GM21737 (cell line): ENCODE results near the gene DIS3L2.

Source experiments
- ATAC-seq: cut with Tn5 transposase; IDR thresholded peaks from one replicate; pipeline ENCODE4 v1.9.1; 2021; ENCODE audit warnings: mild to moderate bottlenecking, moderate library complexity; ENCODE audit not compliant: unreplicated experiment

DIS3L2 gene

DNA sequence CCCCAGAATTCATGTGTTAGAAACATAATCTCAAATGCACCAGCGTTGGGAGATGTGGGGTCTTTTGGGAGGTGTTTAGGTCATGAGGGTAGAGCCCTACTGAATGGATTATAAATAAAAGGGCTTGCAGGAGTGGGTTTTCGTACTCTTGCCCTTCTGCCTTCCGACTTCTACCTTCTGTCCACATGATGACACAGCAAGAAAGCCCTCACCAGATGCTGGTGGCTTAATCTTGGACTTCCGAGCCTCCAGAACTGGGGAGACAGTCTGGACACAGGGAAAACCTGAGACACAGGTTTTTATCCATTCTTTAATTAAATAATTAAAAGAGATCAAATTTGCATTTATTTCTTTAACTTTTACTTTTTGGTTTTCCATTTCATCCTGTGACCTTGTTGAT, 87.8 kb downstream of the DIS3L2 start:
- ATAC-seq = no peak

DNA sequence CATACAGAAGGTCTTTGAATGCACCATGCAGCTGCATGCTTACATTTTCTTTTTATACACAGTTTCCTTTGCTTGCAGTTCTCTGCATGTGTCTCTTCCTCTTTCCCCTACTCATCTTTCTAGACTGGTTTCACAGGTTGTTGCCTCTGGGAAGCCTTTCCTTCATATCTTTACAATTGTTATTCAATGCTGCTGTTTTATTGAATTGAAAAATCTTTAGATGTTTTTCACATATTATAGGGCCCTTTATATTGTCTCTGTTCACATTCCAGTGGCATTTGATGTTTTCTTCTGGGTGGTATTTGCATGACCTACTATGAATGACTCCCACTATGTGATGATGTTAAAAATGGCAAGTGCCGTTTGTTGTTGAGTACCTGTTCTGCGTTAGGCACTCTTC, 91.1 kb downstream of the DIS3L2 start:
- ATAC-seq = no peak

DNA sequence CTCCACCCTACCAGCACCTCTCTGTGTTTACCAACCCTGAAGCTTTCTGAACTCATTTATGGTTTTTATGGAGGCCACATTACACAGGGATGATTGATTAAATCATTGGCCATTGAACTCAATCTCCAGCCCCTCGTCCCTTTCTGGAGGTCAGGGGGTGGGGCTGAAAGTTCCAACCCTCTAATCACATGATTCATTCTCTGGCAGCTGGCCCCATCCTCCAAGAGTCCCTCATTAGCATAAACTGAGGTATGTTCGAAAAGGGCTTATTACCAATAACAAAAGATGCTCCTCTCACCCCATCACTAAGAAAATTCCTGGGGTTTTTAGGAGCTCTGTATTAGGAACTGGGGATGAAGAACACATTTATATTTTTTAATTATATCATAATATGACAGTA, 92.3 kb downstream of the DIS3L2 start:
- ATAC-seq = no peak

DNA sequence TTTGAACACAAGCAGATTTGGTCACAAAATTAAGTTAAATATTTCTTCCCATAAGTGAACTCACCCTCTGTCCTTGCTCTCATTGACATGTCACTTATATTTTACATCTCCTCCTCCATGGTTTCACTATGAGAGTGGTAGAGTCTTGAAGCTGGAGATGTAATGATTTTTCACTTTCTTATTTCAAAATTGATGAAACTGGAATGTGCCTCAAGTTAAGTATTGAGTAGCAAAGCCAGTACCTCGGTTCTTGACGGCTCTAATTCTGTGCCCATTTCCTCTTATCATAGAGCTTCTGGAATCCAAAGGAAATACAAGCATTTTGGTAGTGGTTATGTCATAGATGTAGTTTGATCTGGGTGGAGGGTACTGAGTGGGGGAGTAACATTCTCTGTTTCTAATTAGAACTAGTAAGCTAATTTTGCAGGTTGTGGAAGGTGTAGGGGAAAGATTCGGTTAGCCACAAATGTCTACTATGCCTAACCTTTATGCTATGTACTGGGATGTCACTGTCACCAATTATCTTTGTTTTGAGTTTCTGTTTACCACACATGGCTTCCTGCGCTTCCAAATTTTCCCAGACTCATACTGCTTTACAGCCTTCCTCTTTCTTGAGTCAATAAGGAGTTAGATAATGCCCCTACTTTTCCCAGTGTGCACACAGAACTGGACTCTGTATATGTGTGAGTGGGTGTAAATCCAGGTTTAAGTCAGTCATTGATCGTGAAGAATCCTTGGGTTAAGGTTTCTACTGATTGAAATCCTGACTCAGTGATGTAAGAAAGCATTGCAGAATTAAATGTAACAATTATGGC, 96.8 kb downstream of the DIS3L2 start:
- ATAC-seq = no peak

DNA sequence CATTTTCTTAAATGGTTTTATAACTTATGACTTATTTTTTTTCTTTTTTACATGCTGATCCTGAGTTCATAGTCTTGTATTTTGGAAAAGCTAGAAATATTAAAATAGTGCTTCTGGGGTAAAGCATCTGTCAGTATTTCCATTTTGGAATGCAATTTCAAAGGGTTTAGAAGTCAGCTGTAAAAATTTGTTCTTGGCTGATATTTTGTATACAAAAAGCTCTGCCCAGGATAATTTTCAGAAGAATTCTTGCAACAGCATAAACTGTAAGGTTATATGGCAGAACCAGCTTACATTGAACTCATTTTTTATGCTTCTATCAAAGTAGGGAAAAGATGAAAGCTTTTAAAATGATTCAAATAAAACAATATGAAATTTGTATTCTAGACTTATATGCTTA, 97.4 kb downstream of the DIS3L2 start:
- ATAC-seq = no peak

DNA sequence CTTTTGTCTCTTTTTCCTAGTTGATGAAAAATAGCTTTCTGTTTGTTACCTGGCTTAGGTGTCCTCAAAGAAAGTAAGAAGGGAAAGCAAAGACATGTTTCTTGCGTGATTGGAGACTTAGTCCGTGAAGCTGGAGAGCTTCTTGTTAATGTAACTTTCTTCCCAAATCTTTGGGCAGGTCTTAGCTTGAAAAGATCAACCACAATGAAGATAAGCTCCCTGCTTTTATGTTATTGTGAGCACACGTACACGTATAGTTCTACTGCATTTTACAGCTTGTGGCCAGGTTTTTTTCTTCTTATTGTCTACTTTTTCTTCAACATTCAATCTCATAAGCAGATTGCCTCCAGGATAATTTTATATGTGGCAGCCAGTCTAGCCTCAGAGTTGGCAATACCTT, 99.8 kb downstream of the DIS3L2 start:
- ATAC-seq = no peak

DNA sequence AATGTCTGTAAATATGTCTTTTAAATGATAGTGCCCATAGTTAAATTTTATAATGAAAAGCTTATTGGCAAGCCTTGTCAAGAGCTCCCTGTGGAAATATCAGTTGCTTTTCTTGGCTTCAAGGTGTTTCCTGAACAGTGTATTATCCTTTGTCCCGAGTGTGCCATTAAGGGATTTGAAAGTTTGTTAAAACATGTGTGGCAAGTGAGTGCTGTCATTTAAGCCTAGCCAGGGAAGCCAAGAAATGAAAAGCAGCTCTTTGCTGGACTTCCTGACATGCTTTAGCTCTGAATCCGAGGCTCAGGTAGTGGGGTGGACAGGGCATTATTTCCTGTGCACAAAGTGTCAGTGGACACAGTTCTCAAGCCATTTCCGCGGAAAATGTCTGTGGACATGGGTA, 111.5 kb downstream of the DIS3L2 start:
- ATAC-seq = no peak

DNA sequence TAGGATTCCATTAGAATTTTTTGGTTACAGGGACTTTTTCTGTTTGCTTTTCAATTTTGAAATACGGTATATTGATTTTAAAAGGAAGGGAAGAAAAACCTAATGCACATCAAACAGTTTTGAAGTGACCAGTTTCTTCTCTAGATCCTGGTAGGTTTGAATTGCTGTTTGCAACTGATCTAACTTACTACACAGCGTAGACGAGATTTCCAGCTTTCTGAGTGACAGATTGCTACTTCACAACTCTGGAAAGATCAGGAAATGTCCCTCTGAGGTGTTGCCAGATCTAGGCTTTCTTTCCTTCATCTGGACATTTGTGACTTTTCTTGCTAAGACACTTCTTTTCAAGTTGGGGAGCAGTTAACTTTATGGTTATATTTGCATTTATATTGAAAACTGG, 112.2 kb downstream of the DIS3L2 start:
- ATAC-seq = no peak

DNA sequence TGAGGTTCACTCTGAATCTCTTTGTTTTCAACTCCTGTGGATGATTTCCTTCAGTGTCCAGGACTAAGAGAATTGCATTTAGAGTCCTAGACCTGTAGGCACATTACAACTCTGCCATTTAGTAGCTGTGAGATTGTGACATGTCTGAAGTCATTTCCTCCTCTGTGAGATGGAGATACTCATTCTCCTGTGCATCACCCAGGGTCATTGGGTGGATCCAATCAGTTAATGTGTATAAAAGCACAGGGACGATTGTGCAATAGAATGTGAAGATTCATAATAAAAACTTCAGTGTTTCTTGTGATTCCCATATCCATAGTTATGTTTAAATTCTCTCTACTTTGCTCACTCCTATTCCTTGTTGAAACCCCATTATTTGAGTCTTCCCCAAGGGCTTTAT, 113.6 kb downstream of the DIS3L2 start:
- no peak for ATAC-seq

DNA sequence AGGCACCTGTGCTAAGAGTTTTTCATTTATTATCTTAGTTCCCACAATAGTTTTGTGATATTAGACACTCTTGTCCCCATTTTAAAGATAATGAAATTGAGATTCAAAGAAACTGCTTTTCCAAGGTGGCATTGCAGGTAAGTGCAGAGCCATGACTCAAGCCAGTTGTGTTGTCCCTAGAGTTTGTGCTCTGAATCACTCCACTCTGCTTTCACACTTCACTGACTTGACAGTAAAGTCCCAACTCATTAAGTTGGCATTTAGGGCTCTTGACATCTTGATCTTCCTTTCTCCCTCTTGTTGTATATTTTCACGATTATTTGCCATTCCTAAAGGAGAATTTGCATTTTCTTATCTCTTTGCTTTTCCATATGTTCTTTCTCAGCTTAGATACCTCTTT, 114.3 kb downstream of the DIS3L2 start:
- ATAC-seq = no peak

DNA sequence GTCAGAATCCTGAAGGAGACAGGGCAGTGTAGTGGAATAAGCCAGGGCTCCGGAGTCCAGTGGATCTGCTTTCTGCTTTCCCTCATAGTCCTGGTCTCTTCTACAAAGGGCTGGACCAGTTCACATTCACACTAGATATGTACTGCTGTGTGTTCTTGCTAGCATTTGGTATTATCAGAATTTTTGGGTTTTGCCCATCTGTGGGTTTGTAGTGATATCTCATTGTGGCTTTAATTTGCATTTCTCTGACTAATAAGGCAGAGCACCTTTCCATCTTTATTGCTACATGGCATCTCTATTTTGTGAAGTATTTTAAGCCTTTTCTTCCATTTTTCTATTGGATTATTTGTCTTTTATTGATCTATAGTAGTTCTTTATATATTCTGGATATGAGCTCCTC, 114.8 kb downstream of the DIS3L2 start:
- no peak for ATAC-seq

DNA sequence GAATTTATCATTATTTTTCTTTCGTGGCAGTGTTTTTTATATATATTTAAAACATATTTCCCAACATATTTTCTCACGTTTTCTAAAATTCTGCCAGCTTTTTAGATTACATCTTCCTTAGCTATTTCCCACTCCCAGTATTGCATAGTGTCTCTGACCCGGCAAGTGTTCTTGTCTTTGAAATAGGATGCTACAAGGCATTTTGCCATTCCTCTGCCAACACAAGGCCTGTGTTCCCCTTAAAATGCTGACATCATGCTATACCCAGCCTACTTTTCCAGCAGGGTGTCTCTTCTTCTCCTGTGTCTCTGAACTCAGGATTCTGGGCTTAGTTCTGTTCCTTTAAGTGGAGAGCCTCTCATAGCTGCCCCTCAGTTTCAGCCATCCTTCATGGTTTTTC, 115.2 kb downstream of the DIS3L2 start:
- ATAC-seq = no peak

DNA sequence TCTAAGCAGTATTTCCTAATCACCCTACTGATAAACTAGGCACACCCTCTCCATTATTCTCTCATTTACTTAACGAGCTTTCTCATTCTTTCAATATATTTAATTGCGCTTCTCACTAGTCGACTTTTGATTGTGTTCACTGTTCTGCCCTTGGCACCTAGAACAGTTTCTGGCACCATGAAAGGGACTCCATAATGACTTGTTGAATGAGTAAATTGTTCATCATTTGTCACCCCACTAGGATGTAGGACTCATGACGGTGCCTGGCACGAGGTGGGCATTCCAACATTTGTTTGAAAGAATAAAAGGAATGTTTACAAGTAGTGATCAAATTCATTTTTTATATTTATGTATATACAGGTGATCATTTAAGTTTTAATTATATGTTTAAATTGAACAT, 123.7 kb downstream of the DIS3L2 start:
- no peak for ATAC-seq

DNA sequence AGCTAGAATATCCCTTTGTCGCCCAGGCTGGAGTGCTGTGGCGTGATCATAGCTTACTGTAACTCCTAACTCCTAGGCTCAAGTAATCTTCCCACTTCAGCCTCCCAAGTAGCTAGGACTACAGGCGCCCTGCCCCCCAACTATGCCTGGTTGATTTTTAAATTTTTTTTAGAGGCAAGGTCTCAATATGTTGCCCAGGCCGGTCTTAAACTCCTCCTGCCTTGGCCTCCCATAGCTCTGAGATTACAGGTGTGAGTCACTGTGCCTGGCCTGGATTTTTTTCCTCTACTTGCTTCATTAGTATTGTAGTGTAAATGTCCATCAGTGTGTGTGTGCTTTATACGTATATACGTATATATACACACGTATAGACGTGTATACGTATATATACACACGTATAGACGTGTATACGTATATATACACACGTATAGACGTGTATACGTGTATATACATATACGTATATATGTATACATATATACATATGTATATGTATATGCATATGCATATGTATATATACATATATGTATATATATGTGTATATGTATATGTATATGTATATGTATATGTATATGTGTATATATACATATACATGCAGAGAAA, 124.4 kb downstream of the DIS3L2 start:
- no peak for ATAC-seq

DNA sequence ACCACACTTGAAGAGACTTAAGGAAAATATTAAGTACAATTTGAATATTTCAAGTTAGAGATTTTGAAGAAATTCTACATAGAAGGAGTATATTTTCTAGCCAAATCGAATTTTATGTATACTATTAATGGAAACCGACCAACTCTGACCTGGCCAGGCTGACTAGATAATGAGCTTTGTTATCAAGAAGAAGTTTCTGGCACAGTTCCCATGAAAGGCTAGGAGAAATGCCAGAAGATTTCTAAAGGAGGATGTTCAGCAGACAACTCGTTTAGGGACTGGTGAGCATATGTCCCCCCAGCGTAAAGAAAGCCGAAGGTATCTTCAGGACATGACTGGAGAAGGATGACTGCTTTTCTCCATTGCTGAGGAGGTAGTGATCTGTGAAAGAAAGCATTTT, 127.3 kb downstream of the DIS3L2 start:
- ATAC-seq = no peak

DNA sequence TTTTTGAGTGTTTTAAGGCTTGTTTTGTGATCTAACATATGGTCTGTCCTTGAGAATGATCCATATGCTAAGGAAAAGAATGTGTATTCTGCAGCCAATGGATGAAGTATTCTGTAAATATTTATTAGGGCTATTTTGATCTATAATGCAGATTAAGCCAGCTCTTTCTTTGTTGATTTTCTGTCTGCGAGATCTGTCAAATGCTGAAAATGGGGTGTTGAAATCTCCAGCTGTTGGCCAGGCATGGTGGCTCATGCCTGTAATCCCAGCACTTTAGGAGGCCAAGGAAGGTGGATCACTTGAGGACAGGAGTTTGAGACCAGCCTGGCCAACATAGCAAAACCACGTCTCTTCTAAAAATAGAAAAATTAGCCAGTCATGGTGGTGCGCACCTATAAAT, 132.7 kb downstream of the DIS3L2 start:
- no peak for ATAC-seq

DNA sequence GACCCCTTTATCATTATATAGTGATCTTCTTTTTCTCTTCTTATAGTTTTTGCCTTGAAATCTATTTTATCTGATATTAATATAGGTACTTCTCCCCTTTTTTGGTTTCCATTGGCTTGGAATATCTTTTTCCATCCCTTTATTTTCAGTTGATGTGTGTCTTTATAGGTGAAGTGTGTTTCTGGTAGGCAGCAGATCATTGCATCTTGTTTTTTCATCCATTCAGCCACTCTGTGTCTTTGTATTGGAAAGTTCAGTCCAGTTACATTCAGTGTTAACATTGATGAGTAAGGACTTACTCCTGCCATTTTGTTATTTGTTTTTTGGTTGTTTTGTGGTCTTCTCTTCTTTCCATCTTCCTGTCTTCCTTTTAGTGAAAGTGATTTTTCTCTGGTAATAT, 133.4 kb downstream of the DIS3L2 start:
- no peak for ATAC-seq

DNA sequence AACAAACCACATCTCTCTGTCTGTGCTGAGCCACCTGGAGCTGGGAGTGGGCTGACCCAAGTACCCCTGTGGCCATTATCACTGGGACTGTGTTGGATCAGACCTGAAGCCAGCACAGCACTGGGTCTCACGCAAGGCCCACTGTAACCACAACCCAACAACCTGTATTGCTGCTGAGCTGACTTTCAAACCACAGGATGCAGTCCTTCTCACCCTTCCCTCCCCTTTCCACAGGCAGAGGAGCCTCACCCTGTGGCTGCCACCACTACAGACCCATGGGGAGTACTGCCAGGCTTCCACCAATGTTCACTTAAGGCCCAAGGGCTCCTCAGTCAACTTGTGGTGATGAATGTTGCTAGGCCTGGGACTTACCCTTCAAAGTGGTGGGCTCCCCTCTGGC, 135.7 kb downstream of the DIS3L2 start:
- ATAC-seq = no peak

DNA sequence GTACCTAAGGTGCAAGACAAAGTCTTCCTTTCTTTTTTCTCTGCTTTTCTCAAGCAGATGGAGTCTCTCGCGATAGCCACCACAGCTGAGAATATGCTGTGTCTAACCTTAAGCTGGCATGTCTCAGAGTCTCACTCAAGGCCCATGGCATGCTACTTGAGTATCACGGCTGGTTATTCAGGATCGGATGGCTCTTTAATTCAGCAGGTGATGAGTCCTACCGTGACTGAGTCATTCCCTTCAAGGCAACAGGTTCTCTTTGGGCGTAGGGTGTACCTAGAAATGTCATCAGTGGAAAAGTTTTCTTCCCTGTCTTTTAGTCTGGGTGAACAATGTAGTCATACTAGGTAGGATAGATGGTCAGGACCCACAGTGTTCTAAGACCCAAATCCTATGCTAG, 136.2 kb downstream of the DIS3L2 start:
- ATAC-seq = no peak

DNA sequence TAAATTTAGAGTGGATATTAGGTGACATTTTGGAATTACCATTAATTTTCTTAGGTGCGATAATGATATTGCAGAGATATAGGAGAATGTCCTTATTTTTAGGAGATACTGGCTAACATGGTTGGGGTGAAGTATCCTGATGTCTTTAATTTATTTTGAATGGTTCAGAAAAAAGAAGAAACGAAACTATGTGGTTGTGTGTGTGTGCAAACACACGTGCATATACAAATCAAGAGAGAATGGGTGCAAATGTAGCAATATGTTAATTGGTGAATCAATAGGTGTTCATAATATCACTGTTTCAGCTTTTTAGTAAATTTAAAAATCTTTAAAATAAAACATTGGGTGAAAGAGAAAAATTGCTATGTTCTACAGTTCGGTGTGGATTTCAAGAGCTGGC, 140.9 kb downstream of the DIS3L2 start:
- ATAC-seq = no peak

DNA sequence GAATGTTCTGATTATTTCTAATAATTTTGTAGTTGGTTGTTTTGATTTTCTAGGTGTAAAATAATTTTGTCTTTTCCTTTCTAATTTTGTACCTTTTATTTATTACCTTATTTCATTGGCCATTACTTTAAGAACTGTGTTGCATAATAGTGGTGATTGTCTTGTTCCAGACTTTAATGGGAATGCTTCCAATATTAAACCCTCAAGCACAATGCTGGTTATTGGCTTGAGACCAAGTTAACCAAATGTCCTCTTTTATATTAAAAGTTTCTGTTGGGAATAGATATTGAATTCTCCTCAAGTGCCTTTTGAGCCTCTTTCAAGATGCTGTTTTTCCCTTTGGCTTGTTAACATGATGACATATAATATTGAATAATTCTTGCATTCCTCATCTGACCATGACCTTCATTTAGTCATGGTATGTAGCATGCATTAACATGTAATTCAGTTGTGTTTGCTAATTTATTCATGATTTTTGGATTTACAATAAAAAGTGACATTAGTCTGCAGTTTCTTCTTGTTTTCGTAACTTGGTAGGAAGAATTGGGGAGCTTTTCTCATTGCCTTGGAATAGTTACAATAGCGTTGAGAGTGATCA, 141.7 kb downstream of the DIS3L2 start:
- no peak for ATAC-seq

DNA sequence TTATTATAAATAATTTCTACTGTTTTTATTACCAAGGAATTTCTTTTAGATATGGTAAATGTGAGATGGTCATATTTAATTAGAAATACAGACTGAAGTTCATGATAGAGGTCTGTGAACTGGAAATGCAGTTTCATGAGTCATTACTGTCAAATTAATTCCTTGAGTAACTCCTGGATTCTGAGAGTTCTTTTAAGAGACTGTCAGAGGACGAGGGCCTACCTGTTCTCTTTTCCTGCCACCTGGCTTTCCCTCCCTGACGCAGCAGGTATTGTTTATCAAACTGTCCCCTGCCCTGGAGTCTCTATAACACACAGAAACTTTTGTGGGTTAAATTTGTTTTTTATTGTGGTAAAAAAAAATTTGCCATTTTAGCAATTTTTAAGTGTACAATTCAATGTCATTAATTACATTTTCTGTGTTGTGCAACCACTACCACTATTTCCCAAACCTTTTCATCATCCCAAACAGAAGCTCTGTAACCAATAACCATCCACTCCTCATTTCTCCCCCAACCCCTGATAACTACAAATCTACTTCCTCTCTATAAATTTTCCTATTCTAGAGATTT, 142.6 kb downstream of the DIS3L2 start:
- ATAC-seq = no peak
